ENCODE data around the gene UFD1.

UFD1 gene

GRCh38 chr22:19525666-19526065, 46.7 kb upstream of the UFD1 start:
- no peak for TF ChIP-seq CTCF (IDR thresholded peaks at IDR 0.05; ENCODE audit: poor library complexity, severe bottlenecking)
- Histone ChIP-seq H3K36me3 (ENCODE audit: low read depth) (no peaks in the 10 kb centered on the region), H3K27ac (ENCODE audit: poor library complexity, severe bottlenecking) (no peak overlapping the region), H3K4me3 (ENCODE audit: severe bottlenecking) (no peak overlapping the region), H3K9me3 (ENCODE audit: severe bottlenecking) (no peaks in the 10 kb centered on the region), H3K4me1 (ENCODE audit: insufficient read depth, poor library complexity, severe bottlenecking) (no peaks in the 10 kb centered on the region), H3K27me3 (ENCODE audit: insufficient read depth, poor library complexity, severe bottlenecking) (peaks cover 15% of the 10 kb centered on the region)
- ATAC-seq (ENCODE audit: low read depth), result no peak
- DNase-seq (ENCODE audit: low spot score), result no peak

- Histone ChIP-seq H3K9me3 (ENCODE audit: severe bottlenecking) (no peaks in the 10 kb centered on the region), H3K36me3 (ENCODE audit: low read depth) (no peaks in the 10 kb centered on the region), H3K4me3 (ENCODE audit: severe bottlenecking) (no peak overlapping the region), H3K27me3 (ENCODE audit: insufficient read depth, poor library complexity, severe bottlenecking) (peaks cover 15% of the 10 kb centered on the region), H3K4me1 (ENCODE audit: insufficient read depth, poor library complexity, severe bottlenecking) (no peaks in the 10 kb centered on the region), H3K27ac (ENCODE audit: poor library complexity, severe bottlenecking) (no peak overlapping the region)
- DNase-seq (ENCODE audit: low spot score) (no peak), ATAC-seq (ENCODE audit: low read depth) (no peak)
- TF ChIP-seq CTCF (IDR thresholded peaks at IDR 0.05; ENCODE audit: poor library complexity, severe bottlenecking), result no peak
These were observed 46.2 kb upstream of the UFD1 start for GRCh38 chr22:19525116-19525660.

- no peaks in the 10 kb centered on the region for H3K4me1 ChIP-seq (ENCODE audit: insufficient read depth, poor library complexity, severe bottlenecking)
- H3K27ac ChIP-seq (ENCODE audit: poor library complexity, severe bottlenecking), result no peak within 1 kb of the TSS
- H3K9me3 ChIP-seq (ENCODE audit: severe bottlenecking), result no peaks in the 10 kb centered on the region
- peaks cover 15% of the 10 kb centered on the region for H3K27me3 ChIP-seq (ENCODE audit: insufficient read depth, poor library complexity, severe bottlenecking)
- peak within 1 kb of the TSS; percentile 24 for H3K4me3 ChIP-seq (ENCODE audit: severe bottlenecking)
- no peak for DNase-seq (ENCODE audit: low spot score)
- H3K36me3 ChIP-seq (ENCODE audit: low read depth), result no peaks in the 10 kb centered on the region
- no peak for TF ChIP-seq CTCF (IDR thresholded peaks at IDR 0.05; ENCODE audit: poor library complexity, severe bottlenecking)
- peak; percentile 40 for ATAC-seq (ENCODE audit: low read depth)
These were observed 45.5 kb upstream of the UFD1 start, which contains the start of gene CLDN5 for GRCh38 chr22:19524170-19525115. Gene CLDN5, minus strand, starts transcription at chr22:19524410. Its CDS starts 155 bp downstream, at chr22:19524255.

GRCh38 chr22:19523240-19524169, 44.5 kb upstream of the UFD1 start:
- ATAC-seq (ENCODE audit: low read depth), result peak; percentile 40
- no peaks in the 10 kb centered on the region for H3K4me1 ChIP-seq (ENCODE audit: insufficient read depth, poor library complexity, severe bottlenecking)
- peaks cover 7% of the 10 kb centered on the region; the same call in 1 of the 2 replicates for H3K36me3 ChIP-seq (ENCODE audit: low read depth)
- no peak for TF ChIP-seq CTCF (IDR thresholded peaks at IDR 0.05; ENCODE audit: poor library complexity, severe bottlenecking)
- peak overlapping the region; percentile 24 for H3K4me3 ChIP-seq (ENCODE audit: severe bottlenecking)
- H3K27ac ChIP-seq (ENCODE audit: poor library complexity, severe bottlenecking), result no peak overlapping the region
- H3K9me3 ChIP-seq (ENCODE audit: severe bottlenecking), result no peaks in the 10 kb centered on the region
- peaks cover 15% of the 10 kb centered on the region for H3K27me3 ChIP-seq (ENCODE audit: insufficient read depth, poor library complexity, severe bottlenecking)
- DNase-seq (ENCODE audit: low spot score), result no peak

Data from RWPE2 (cell line).